GM12878 (cell line): Measurements from ENCODE around the gene AMH. TPM values are rescaled to one million over a fixed set of nuclear protein-coding genes. Genes with fewer than 3 reads are reported as not detected.

Source experiments
- ATAC-seq: fragments of 200-7000 bp; cut with Tn5 transposase; 3 replicates; pipeline ENCODE4 v1.9.1; 2020; ENCODE audit warnings: mild to moderate bottlenecking, moderate library complexity
- BruUV-seq: library from RNA; stranded (reverse); fragments of 400-500 nt; replicated peaks from 2 replicates; lab custom pipeline; 2021; lab: Mats Ljungman, UMichigan
- CTCF ChIA-PET: fragments of 300-600 bp; sonication (Branson Sonifier 250); formaldehyde crosslinking; extraction: SDS; loops from one replicate; lab custom pipeline; 2021; ENCODE audit warnings: inconsistent platforms; lab: Yijun Ruan, JAX
- POLR2A ChIA-PET: fragments of 350-600 bp; formaldehyde crosslinking; extraction: SDS; loops from one replicate; lab custom pipeline; 2021; ENCODE audit warnings: inconsistent platforms; lab: Charles Lee
- RAD21 ChIA-PET: fragments of 300-600 bp; sonication (Branson Sonifier 250); formaldehyde crosslinking; loops from one replicate; lab custom pipeline; 2023; ENCODE audit warnings: antibody characterized with exemption; ENCODE audit not compliant: unreplicated experiment; lab: Charles Lee
- SMC1A ChIA-PET: fragments of 300-600 bp; sonication (Branson Sonifier 250); formaldehyde crosslinking; loops from one replicate; lab custom pipeline; 2023; ENCODE audit not compliant: unreplicated experiment, uncharacterized antibody; lab: Charles Lee
- DNase-seq: peaks from one replicate; pipeline ENCODE4 v3.0.0-alpha.2; 2011; ENCODE audit warnings: low read depth, low spot score
- FAIRE-seq: peaks from 3 replicates; lab custom pipeline; 2011; peaks lifted over from hg19 to GRCh38; lab: Jason Lieb, UNC
- H2AFZ ChIP-seq: 2 replicates; pipeline ENCODE4 v1.6.0; 2011; ENCODE audit warnings: low read depth, low read length, control low read depth; ENCODE audit not compliant: control insufficient read depth
- H3K27ac ChIP-seq: 2 replicates; pipeline ENCODE4 v1.5.1; 2011; ENCODE audit warnings: control low read depth; ENCODE audit not compliant: control insufficient read depth, insufficient read depth
- H3K27me3 ChIP-seq, 2 experiments: replicated peaks in 1 of 2; 2 replicates each; pipeline versions ENCODE4 v1.6.0 to v1.6.1; 2011; ENCODE audit warnings: low read length in 1 of 2; ENCODE audit not compliant: control insufficient read depth in 2 of 2, insufficient read depth in 2 of 2
- H3K36me3 ChIP-seq, 2 experiments: 2 replicates each; pipeline ENCODE4 v1.5.1; 2011; ENCODE audit warnings: low read length in 1 of 2; ENCODE audit not compliant: control insufficient read depth in 2 of 2, insufficient read depth in 2 of 2
- H3K4me1 ChIP-seq: 2 replicates; pipeline ENCODE4 v1.6.1; 2011; ENCODE audit warnings: mild to moderate bottlenecking, low read length, moderate library complexity, mixed read lengths; ENCODE audit not compliant: control insufficient read depth, insufficient read depth
- H3K4me2 ChIP-seq: 2 replicates; pipeline ENCODE4 v1.6.0; 2011; ENCODE audit warnings: control low read depth; ENCODE audit not compliant: control insufficient read depth, insufficient read depth
- H3K4me3 ChIP-seq: fragments of 200-600 bp; sonication (generic); 2 replicates; pipeline ENCODE4 v1.5.1; 2016
- H3K79me2 ChIP-seq: 2 replicates; pipeline ENCODE4 v1.6.0; 2011; ENCODE audit warnings: low read length; ENCODE audit not compliant: control insufficient read depth, insufficient read depth
- H3K9ac ChIP-seq: 2 replicates; pipeline ENCODE4 v1.8.0; 2011; ENCODE audit warnings: low read length, control low read depth, mixed read lengths; ENCODE audit not compliant: control insufficient read depth, insufficient read depth
- H3K9me3 ChIP-seq: replicated peaks from 3 replicates; pipeline ENCODE4 v1.5.1; 2011; ENCODE audit warnings: mild to moderate bottlenecking, low read length; ENCODE audit not compliant: control insufficient read depth, insufficient read depth
- H4K20me1 ChIP-seq: 2 replicates; pipeline ENCODE4 v1.6.0; 2011; ENCODE audit not compliant: control insufficient read depth, insufficient read depth
- ATF7 ChIP-seq: fragments of 450-650 bp; IDR thresholded peaks from 2 replicates; pipeline ENCODE4 v1.6.1; 2016; ENCODE audit warnings: low read depth, mild to moderate bottlenecking
- IKZF2 ChIP-seq, 2 experiments: fragments of 450-650 bp; IDR thresholded peaks; 2 replicates each; pipeline ENCODE4 v1.6.1; 2017; ENCODE audit warnings: mild to moderate bottlenecking in 2 of 2, moderate library complexity in 2 of 2
- IRF3 ChIP-seq: fragments of 450-650 bp; IDR thresholded peaks from 2 replicates; pipeline ENCODE4 v1.6.1; 2014; ENCODE audit warnings: mild to moderate bottlenecking
- KDM1A ChIP-seq: fragments of 200-600 bp; sonication (generic); IDR thresholded peaks from 2 replicates; pipeline ENCODE4 v1.6.1; 2016; ENCODE audit warnings: borderline replicate concordance
- RELA ChIP-seq: fragments of 450-650 bp; IDR thresholded peaks from 2 replicates; pipeline ENCODE4 v1.8.0; 2014; ENCODE audit warnings: borderline replicate concordance; ENCODE audit not compliant: partially characterized antibody
- SIN3A ChIP-seq: IDR thresholded peaks from 2 replicates; pipeline ENCODE4 v1.6.1; 2012; ENCODE audit warnings: low read depth, low read length, improper control_type of control experiment
- SREBF1 ChIP-seq: IDR thresholded peaks from 2 replicates; pipeline ENCODE4 v1.6.1; 2012; ENCODE audit warnings: mild to moderate bottlenecking, low read length
- STAT3 ChIP-seq: IDR thresholded peaks from 2 replicates; pipeline ENCODE4 v1.6.1; 2011; ENCODE audit warnings: low read depth, low read length, improper control_type of control experiment
- TAF1 ChIP-seq: IDR thresholded peaks from 2 replicates; pipeline ENCODE4 v1.6.1; 2011; ENCODE audit warnings: mild to moderate bottlenecking, low read depth, low read length, borderline replicate concordance
- TCF7 ChIP-seq: IDR thresholded peaks from 2 replicates; pipeline ENCODE4 v1.6.1; 2014; ENCODE audit warnings: antibody characterized with exemption, borderline replicate concordance
- WRNIP1 ChIP-seq: IDR thresholded peaks from 2 replicates; pipeline ENCODE4 v1.6.1; 2011; ENCODE audit warnings: low read depth, low read length, improper control_type of control experiment, borderline replicate concordance
- WGBS: methylation state at CpG from one replicate; pipeline ENCODE4 v1.1.6; 2016; ENCODE audit warnings: low lambda C conversion rate; ENCODE audit not compliant: insufficient replicate concordance, insufficient coverage; ENCODE audit errors: missing lambda C conversion rate; 5-methylcytosine and 5-hydroxymethylcytosine counted together
- in situ Hi-C: fragments of 300-500 bp; cut with MboI; formaldehyde crosslinking; loops from 9 replicates; pipeline ENCODE4 v1.14.3; 2018; ENCODE audit warnings: mixed read lengths
- intact Hi-C: fragments of 100-400 bp; cut with micrococcal nuclease; formaldehyde crosslinking; loops from one replicate; pipeline ENCODE4 v1.14.2; 2022; ENCODE audit not compliant: unreplicated experiment
- polyA plus RNA-seq, 11 experiments: library from polyadenylated mRNA; depleted of rRNA in 4 of 11; unstranded in 6 of 11; stranded (reverse) in 5 of 11; fragments of >200 nt; fragmentation: Nextera tagmentation in 4 of 11; fragmentation: Illumina TruSeq in 1 of 11; extraction: Ambion mirVana in 4 of 11; extraction: Trizol in 1 of 11; gene quantifications; 1 replicate in 1 of 11; 2 replicates in 10 of 11; pipeline versions ENCODE4 v1.2.1 to v1.2.3, GENCODE V29; 2011 to 2016; ENCODE audit warnings: inconsistent platforms in 2 of 11, missing spikeins in 2 of 11, low read depth in 1 of 11
- total RNA-seq, 4 experiments: library from RNA; depleted of rRNA in 3 of 4; stranded (reverse); fragments of >200 nt in 3 of 4; fragmentation: Illumina TruSeq in 1 of 4; extraction: Trizol in 1 of 4; gene quantifications; 2 replicates each; pipeline versions ENCODE4 v1.2.1 to v1.2.3, GENCODE V29; 2013 to 2021
- TF ChIP-seq, protein P1 (sequence below): IDR thresholded peaks from 2 replicates; pipeline ENCODE4 v1.6.1; 2012; ENCODE audit warnings: low read depth, low read length, improper control_type of control experiment
- TF ChIP-seq, protein P2 (sequence below): IDR thresholded peaks from 2 replicates; pipeline ENCODE4 v1.6.1; 2011; ENCODE audit warnings: mild to moderate bottlenecking, low read depth, low read length, moderate library complexity; ENCODE audit not compliant: insufficient replicate concordance
- TF ChIP-seq, protein P3 (sequence below): IDR thresholded peaks from 2 replicates; pipeline ENCODE4 v1.6.1; 2011; ENCODE audit warnings: low read depth, mild to moderate bottlenecking, low read length, moderate library complexity, borderline replicate concordance; ENCODE audit errors: extremely low read depth

The AMH gene
- total and polyA plus RNA-seq, 10 of the 15 experiments (the other 5 are each of a cell fraction or from before 2014, with no cell fraction given), result 0.17 to 3.5 (median 0.81) TPM; not detected in 4

DNA sequence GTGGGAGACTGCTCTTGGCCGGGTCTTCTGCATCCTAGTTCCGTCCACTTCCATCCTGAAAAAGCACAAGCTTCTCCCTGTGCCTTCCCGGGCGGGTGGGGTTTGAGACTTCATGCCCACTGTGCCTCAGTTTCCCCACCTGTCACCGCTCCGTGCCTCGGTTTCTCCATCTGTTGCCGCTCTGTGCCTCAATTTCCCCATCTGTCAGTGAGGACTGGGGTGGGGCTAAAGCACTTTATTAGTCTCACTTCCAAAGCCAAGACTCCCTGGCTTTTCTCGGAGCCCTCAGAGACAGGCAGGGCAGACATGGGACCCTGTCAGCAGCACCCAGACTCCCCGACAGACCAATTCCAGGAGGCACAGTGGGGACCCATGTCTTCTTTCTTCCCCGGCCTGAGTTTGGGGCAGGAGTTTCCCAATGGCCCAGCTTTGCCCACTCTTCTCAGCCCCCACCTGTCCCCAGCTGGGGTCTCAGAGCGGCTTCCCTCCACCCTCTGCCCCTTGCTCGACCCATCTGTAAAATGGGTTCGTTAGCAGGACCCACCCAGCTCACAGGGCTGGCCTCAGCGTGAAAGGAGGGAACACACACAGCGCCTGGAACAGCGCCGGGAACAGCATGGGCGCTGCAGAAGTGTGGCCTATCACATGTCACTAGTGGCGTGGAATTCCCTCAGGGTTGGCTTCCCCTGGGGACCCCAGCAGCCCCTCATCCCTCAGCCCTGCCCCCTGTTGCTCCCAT is 37.4 kb downstream of the AMH start (continued):
- TF ChIP-seq, protein P1, sequence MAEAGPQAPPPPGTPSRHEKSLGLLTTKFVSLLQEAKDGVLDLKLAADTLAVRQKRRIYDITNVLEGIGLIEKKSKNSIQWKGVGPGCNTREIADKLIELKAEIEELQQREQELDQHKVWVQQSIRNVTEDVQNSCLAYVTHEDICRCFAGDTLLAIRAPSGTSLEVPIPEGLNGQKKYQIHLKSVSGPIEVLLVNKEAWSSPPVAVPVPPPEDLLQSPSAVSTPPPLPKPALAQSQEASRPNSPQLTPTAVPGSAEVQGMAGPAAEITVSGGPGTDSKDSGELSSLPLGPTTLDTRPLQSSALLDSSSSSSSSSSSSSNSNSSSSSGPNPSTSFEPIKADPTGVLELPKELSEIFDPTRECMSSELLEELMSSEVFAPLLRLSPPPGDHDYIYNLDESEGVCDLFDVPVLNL, result no peak
- no peak for TF ChIP-seq RELA

DNA sequence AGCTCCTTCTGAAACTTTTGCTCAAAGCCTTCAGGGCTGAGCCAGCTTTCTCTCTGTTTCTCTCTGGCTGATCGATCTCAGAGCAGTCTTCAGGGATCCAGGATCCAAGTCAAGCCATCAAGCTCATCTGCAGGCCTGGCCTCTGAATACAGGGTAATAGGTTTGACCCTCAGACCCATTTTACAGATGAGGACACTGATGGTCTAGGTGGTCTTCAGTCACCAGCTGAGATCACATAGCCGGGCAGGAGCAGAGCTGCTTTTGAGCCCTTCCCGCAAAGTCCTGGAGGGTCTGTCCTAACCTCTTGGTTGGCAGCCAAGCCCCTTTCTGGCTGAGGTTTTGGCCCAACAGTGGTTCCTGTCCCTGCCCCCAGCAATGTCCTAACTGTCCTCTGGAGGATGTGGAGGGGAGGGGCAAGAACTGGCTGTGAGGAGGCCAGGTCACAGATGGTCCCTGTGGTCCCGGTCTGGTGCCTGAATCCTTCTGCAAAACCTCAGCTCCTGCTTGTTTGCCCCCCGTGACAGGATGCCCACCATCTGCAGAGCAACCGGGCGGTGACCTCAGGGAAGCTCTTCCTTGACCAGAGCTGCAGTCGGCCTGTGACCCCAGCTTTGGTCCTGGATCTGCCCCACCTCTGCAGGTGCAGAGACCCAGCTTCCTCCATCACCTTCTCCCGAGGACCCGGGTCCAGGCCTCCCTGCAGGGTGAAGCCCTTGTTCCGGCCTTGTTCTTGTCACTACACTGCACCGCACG is 38.6 kb downstream of the AMH start:
- CTCF ChIA-PET, result interaction anchor here (1.3 to 2.5 kb wide), 3 partner anchors 12 to 105 kb away, joined by 4 to 13 read pairs (median 9); no protein-coding TSS in a partner anchor
- no peak overlapping the region for H3K4me2 ChIP-seq
- H3K27me3 ChIP-seq, result peaks cover 0 to 2% of the 10 kb centered on the region in 2 experiments; a peak in 1 of 4 replicates
- in situ Hi-C loops, result no loop called here
- SMC1A ChIA-PET, result interaction anchor here (0.7 to 2.9 kb wide), 7 partner anchors 10 to 186 kb away, joined by 3 to 11 read pairs (median 3); no protein-coding TSS in a partner anchor
- no peak overlapping the region for H3K27ac ChIP-seq
- H3K4me3 ChIP-seq, result no peak overlapping the region
- H3K79me2 ChIP-seq, result no peaks in the 10 kb centered on the region; the same call in 1 of the 2 replicates
- 72% methylated on average over 13 of the region's 13 CpGs for WGBS
- BruUV-seq, result no TSS peak
- ATAC-seq (no peak), FAIRE-seq (no peak), DNase-seq (no peak)
- H3K36me3 ChIP-seq, result no peaks in the 10 kb centered on the region
- intact Hi-C loops, result no loop called here
- H3K9me3 ChIP-seq, result no peaks in the 10 kb centered on the region
- POLR2A ChIA-PET, result no interaction called here
- no peak overlapping the region for H2AFZ ChIP-seq
- RAD21 ChIA-PET, result interaction anchor here (0.8 to 1.6 kb wide), 3 partner anchors 29 to 116 kb away, joined by 3 to 4 read pairs (median 3); no protein-coding TSS in a partner anchor
- H3K4me1 ChIP-seq, result peaks cover 30% of the 10 kb centered on the region
- H3K9ac ChIP-seq, result no peak overlapping the region
- H4K20me1 ChIP-seq, result no peaks in the 10 kb centered on the region
- TF ChIP-seq, protein P2, sequence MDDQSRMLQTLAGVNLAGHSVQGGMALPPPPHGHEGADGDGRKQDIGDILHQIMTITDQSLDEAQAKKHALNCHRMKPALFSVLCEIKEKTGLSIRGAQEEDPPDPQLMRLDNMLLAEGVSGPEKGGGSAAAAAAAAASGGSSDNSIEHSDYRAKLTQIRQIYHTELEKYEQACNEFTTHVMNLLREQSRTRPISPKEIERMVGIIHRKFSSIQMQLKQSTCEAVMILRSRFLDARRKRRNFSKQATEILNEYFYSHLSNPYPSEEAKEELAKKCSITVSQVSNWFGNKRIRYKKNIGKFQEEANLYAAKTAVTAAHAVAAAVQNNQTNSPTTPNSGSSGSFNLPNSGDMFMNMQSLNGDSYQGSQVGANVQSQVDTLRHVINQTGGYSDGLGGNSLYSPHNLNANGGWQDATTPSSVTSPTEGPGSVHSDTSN, result no peak
- TF ChIP-seq ATF7, result no peak
- no peak for TF ChIP-seq KDM1A
- no peak for TF ChIP-seq TAF1
- TF ChIP-seq, protein P3, sequence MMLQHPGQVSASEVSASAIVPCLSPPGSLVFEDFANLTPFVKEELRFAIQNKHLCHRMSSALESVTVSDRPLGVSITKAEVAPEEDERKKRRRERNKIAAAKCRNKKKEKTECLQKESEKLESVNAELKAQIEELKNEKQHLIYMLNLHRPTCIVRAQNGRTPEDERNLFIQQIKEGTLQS, result no peak
- no peak for TF ChIP-seq IKZF2 (IDR thresholded peaks at IDR 0.05)
- TF ChIP-seq SIN3A, result no peak
- no peak for TF ChIP-seq WRNIP1
- TF ChIP-seq STAT3, result no peak
- TF ChIP-seq TCF7, result no peak
- no peak for TF ChIP-seq IRF3
- no peak for TF ChIP-seq SREBF1
